LNCaP clone FGC (cell line): ENCODE results near the gene CHAF1A.

Experiments used
- DNase-seq: peaks from one replicate; pipeline ENCODE4 v3.0.0-alpha.2; 2011; ENCODE audit warnings: low read depth
- H3K4me3 ChIP-seq: 2 replicates; pipeline ENCODE4 v1.5.1; 2011; ENCODE audit warnings: mild to moderate bottlenecking, low read depth, low read length, control low read depth
- CTCF ChIP-seq: IDR thresholded peaks from 2 replicates; pipeline ENCODE4 v1.5.1; 2012; ENCODE audit warnings: mild to moderate bottlenecking; ENCODE audit not compliant: control insufficient read depth, insufficient read depth; ENCODE audit errors: extremely low read depth

CHAF1A gene

GRCh38 chr19:4432918-4433506, 30.6 kb downstream of the CHAF1A start:
- H3K4me3 ChIP-seq: no peak overlapping the region
- no peak for TF ChIP-seq CTCF
- no peak for DNase-seq

GRCh38 chr19:4434391-4434790, 32.0 kb downstream of the CHAF1A start:
- no peak for TF ChIP-seq CTCF
- DNase-seq: no peak

GRCh38 chr19:4436231-4436630, 33.8 kb downstream of the CHAF1A start:
- no peak for DNase-seq
- H3K4me3 ChIP-seq: no peak overlapping the region
- no peak for TF ChIP-seq CTCF

More at GRCh38 chr19:4434391-4434790, 32.0 kb downstream of the CHAF1A start:
- H3K4me3 ChIP-seq: no peak overlapping the region

- DNase-seq: no peak
- no peak for TF ChIP-seq CTCF
These were observed 34.7 kb downstream of the CHAF1A start for GRCh38 chr19:4437103-4437502.

GRCh38 chr19:4439243-4439642, 36.8 kb downstream of the CHAF1A start:
- H3K4me3 ChIP-seq: no peak overlapping the region
- DNase-seq: no peak
- no peak for TF ChIP-seq CTCF

More at GRCh38 chr19:4437103-4437502, 34.7 kb downstream of the CHAF1A start:
- no peak overlapping the region for H3K4me3 ChIP-seq

GRCh38 chr19:4441994-4442818, 39.8 kb downstream of the CHAF1A start:
- DNase-seq: no peak
- TF ChIP-seq CTCF: no peak
- no peak overlapping the region for H3K4me3 ChIP-seq
